Adrenal gland (tissue), 12 donors: Measurements from ENCODE around the gene OR5B2. TPM values are rescaled to one million over a fixed set of nuclear protein-coding genes. Genes with fewer than 3 reads are reported as not detected.

Experiments used
- DNase-seq, 7 donors: peaks; one replicate each; pipeline ENCODE4 v3.0.0-alpha.2; 2019 to 2020
- H3K27ac ChIP-seq, 5 donors: fragments of 200-600 bp; sonication (generic) in 4 of 5; 1 replicate in 3 of 5; 2 replicates in 2 of 5; pipeline versions ENCODE4 v1.5.1 to v1.8.0; 2016 to 2020; ENCODE audit warnings: mild to moderate bottlenecking in 1 of 5
- H3K27me3 ChIP-seq: fragments of 200-600 bp; 2 replicates; pipeline ENCODE4 v1.8.0; 2021
- H3K36me3 ChIP-seq, 2 donors: fragments of 200-600 bp; replicated peaks in 1 of 2; 1 replicate in 1 of 2; 2 replicates in 1 of 2; pipeline versions ENCODE4 v1.5.1 to v1.8.0; 2018 to 2022
- H3K4me1 ChIP-seq, 2 donors: fragments of 200-600 bp; replicated peaks in 1 of 2; 1 replicate in 1 of 2; 2 replicates in 1 of 2; pipeline versions ENCODE4 v1.5.1 to v1.8.0; 2018 to 2021
- H3K4me3 ChIP-seq, 4 donors: fragments of 200-600 bp; sonication (generic) in 3 of 4; one replicate each; pipeline ENCODE4 v1.5.1; 2016 to 2018
- H3K9me3 ChIP-seq, 3 donors: fragments of 200-600 bp; sonication (generic) in 1 of 3; replicated peaks in 1 of 3; 1 replicate in 2 of 3; 2 replicates in 1 of 3; pipeline versions ENCODE4 v1.5.1 to v1.8.0; 2016 to 2021
- POLR2A ChIP-seq, 2 donors: fragments of 450-650 bp; IDR thresholded peaks; one replicate each; pipeline ENCODE4 v1.6.1; 2017; ENCODE audit warnings: antibody characterized with exemption in 2 of 2, mild to moderate bottlenecking in 2 of 2, moderate library complexity in 1 of 2
- WGBS, 4 donors: extraction: QIAGEN DNeasy Blood & Tissue Kit in 2 of 4; methylation state at CpG; one replicate each; pipeline versions ENCODE4 v1.1.5 to v1.1.7; 2013 to 2017; 5-methylcytosine and 5-hydroxymethylcytosine counted together
- intact Hi-C, 2 donors: fragments of 100-400 bp; cut with DNase I; formaldehyde crosslinking; loops; one replicate each; pipeline versions ENCODE4 v1.14.1 to v1.15.0; 2022 to 2023
- polyA plus RNA-seq, 3 donors: library from polyadenylated mRNA; stranded (reverse); fragments of 200-250 nt in 2 of 3; fragments of 350-450 nt in 1 of 3; fragmentation: Illumina TruSeq in 1 of 3; extraction: RNeasy Lipid Tissue Mini Kit (QIAGEN cat#74804) in 1 of 3; gene quantifications; one replicate each; pipeline ENCODE4 v1.2.3, GENCODE V29; 2013 to 2014
- total RNA-seq, 9 donors: library from RNA; depleted of rRNA in 4 of 9; stranded (reverse); fragments of >200 nt in 4 of 9; fragments of 120-200 nt in 1 of 9; fragmentation: NEBNext Ultra II Directional in 1 of 9; extraction: Animal tissue kit (Norgen Biotek cat#: 25700) in 1 of 9; gene quantifications; one replicate each; pipeline versions ENCODE4 v1.1.0 to v1.2.4, GENCODE V29; 2013 to 2023
- TF ChIP-seq, protein P1 (sequence below), 6 experiments: fragments of 450-650 bp in 4 of 6; fragments of 200-600 bp in 2 of 6; sonication (generic) in 1 of 6; IDR thresholded peaks; 1 replicate in 5 of 6; 2 replicates in 1 of 6; pipeline versions ENCODE4 v1.5.1 to v1.8.0; 2016 to 2021; ENCODE audit warnings: antibody characterized with exemption in 6 of 6, mild to moderate bottlenecking in 2 of 6, moderate library complexity in 1 of 6
- donor health status: healthy with polysubstance abuse.
- donor health status: Bipolar disorder and iron deficiency.
- donor health status: DM: yes; HTN: yes; CAD: no.
- donor health status: DM: no; HTN: no; CAD: no.
- donor health status: DM: no; HTN: no; CAD: no.
- donor health status: DM: yes; HTN: yes; CAD: no.

OR5B2 gene
- total and polyA plus RNA-seq, 12 donors: not detected

DNA sequence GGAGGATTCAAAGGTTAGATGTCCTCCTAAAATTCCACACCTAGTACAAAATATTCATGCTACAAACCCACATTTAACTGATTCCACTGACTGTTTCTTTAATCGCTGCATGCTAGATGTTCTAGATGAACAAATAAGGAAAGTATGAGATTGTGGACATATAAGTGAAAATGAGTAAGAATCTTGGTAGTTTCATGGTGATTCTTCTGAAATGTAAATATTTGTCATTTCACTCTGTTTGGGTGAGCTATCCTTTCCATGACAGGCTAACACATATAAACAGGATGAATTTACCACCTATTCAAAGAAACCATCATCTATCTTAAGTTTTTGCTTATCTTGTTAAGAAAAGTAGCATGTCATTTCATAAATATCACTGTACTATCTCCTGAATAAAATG lies 36.0 kb downstream of the OR5B2 start:
- WGBS, 4 donors: 84 to 88% (median 85%) methylated on average over 1 of the region's 1 CpG
- Histone ChIP-seq H3K4me1 (no peaks in the 10 kb centered on the region), H3K27ac (no peak overlapping the region), H3K4me3 (no peak overlapping the region), H3K27me3 (no peaks in the 10 kb centered on the region), H3K36me3 (no peaks in the 10 kb centered on the region), H3K9me3 (no peaks in the 10 kb centered on the region)
- DNase-seq: no peak
- intact Hi-C loops: no loop called here
- TF ChIP-seq, protein P1, sequence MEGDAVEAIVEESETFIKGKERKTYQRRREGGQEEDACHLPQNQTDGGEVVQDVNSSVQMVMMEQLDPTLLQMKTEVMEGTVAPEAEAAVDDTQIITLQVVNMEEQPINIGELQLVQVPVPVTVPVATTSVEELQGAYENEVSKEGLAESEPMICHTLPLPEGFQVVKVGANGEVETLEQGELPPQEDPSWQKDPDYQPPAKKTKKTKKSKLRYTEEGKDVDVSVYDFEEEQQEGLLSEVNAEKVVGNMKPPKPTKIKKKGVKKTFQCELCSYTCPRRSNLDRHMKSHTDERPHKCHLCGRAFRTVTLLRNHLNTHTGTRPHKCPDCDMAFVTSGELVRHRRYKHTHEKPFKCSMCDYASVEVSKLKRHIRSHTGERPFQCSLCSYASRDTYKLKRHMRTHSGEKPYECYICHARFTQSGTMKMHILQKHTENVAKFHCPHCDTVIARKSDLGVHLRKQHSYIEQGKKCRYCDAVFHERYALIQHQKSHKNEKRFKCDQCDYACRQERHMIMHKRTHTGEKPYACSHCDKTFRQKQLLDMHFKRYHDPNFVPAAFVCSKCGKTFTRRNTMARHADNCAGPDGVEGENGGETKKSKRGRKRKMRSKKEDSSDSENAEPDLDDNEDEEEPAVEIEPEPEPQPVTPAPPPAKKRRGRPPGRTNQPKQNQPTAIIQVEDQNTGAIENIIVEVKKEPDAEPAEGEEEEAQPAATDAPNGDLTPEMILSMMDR (IDR thresholded peaks at IDR 0.05): no peak
- TF ChIP-seq POLR2A (IDR thresholded peaks at IDR 0.05): no peak

DNA sequence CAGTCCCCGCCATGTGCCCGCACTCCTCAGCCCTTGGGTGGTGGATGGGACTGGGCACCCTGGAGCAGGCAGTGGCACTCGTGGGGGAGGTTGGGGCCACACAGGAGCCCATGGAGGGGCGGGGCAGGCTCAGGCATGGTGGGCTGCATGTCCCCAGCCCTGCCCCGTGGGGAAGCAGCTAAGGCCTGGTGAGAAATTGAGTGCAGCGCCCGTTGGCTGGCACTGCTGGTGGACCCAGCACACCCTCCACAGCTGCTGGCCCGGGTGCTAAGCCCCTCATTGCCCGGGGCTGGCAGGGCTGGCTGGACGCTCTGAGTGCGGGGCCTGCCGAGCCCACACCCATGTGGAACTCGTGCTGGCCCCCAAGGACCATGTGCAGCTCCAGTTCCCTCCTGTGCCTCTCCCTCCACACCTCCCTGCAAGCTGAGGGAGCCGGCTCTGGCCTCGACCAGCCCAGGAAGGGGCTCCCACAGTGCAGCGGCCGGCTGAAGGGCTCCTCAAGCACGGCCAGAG lies 37.3 kb downstream of the OR5B2 start:
- intact Hi-C loops: no loop called here
- Histone ChIP-seq H3K4me1 (no peaks in the 10 kb centered on the region), H3K9me3 (no peaks in the 10 kb centered on the region), H3K27ac (no peak overlapping the region), H3K4me3 (no peak overlapping the region), H3K36me3 (no peaks in the 10 kb centered on the region), H3K27me3 (no peaks in the 10 kb centered on the region)
- TF ChIP-seq POLR2A (IDR thresholded peaks at IDR 0.05): no peak
- TF ChIP-seq, protein P1 (IDR thresholded peaks at IDR 0.05): no peak
- DNase-seq: no peak
- 75 to 87% (median 76%) methylated on average over 6 to 18 of the region's 18 CpGs; no CpG with 5 or more reads in 1 of the 4 donors for WGBS, 4 donors

Other genes starting within 250 kb of the OR5B2 start
- gene OR9Q2, start 239.1 kb downstream of the OR5B2 start, total RNA-seq: not detected
- gene OR9Q2, start 239.1 kb downstream of the OR5B2 start, polyA plus RNA-seq: not detected
- gene OR1S2, start 224.0 kb downstream of the OR5B2 start, total RNA-seq: not detected
- not detected for gene OR1S2, start 224.0 kb downstream of the OR5B2 start, polyA plus RNA-seq
- not detected for gene OR1S1, start 215.4 kb downstream of the OR5B2 start, total RNA-seq
- gene OR1S1, start 215.4 kb downstream of the OR5B2 start, polyA plus RNA-seq: not detected
- not detected for gene OR10Q1, start 199.2 kb downstream of the OR5B2 start, total RNA-seq
- gene OR10Q1, start 199.2 kb downstream of the OR5B2 start, polyA plus RNA-seq: not detected
- not detected for gene OR10W1, start 159.9 kb downstream of the OR5B2 start, total RNA-seq
- gene OR10W1, start 159.9 kb downstream of the OR5B2 start, polyA plus RNA-seq: not detected
- gene OR5B17, start 69.1 kb downstream of the OR5B2 start, total RNA-seq: not detected
- gene OR5B17, start 69.1 kb downstream of the OR5B2 start, polyA plus RNA-seq: not detected
- not detected for gene OR5B3, start 21.2 kb downstream of the OR5B2 start, total RNA-seq
- gene OR5B3, start 21.2 kb downstream of the OR5B2 start, polyA plus RNA-seq: not detected
- gene OR5B12, start 14.1 kb upstream of the OR5B2 start, total RNA-seq: not detected
- gene OR5B12, start 14.1 kb upstream of the OR5B2 start, polyA plus RNA-seq: not detected
- not detected for gene OR5B21, start 80.0 kb upstream of the OR5B2 start, total RNA-seq
- not detected for gene OR5B21, start 80.0 kb upstream of the OR5B2 start, polyA plus RNA-seq
- 10 to 100 TPM in 4 of 9 donors, 1 to 10 TPM in 5; 3.1 to 15.1 (median 9.7) TPM for gene LPXN, start 147.7 kb upstream of the OR5B2 start, total RNA-seq
- 10 to 100 TPM in 2 of 3 donors, 1 to 10 TPM in 1; 9.5 to 24.5 (median 11.3) TPM for gene LPXN, start 147.7 kb upstream of the OR5B2 start, polyA plus RNA-seq
- 10 to 100 TPM; 39.4 to 54.2 (median 50.2) TPM for gene ZFP91, start 150.9 kb upstream of the OR5B2 start, total RNA-seq
- gene ZFP91, start 150.9 kb upstream of the OR5B2 start, polyA plus RNA-seq: 10 to 100 TPM in 2 of 3 donors, 1 to 10 TPM in 1; 6.6 to 58.1 (median 13.8) TPM
- 1 to 10 TPM in 4 of 9 donors, under 1 TPM in 5; 0.39 to 3.0 (median 0.85) TPM for gene CNTF, start 194.5 kb upstream of the OR5B2 start, total RNA-seq
- gene CNTF, start 194.5 kb upstream of the OR5B2 start, polyA plus RNA-seq: 1 to 10 TPM in 1 of 3 donors, under 1 TPM in 2; 0.16 to 1.1 (median 0.24) TPM